GM19468 (cell line): ENCODE results near the gene DGKI.
"Not testable (repeated sequence)": the region's sequence is repeated elsewhere in the genome, so short reads cannot be mapped to it uniquely, and the experiment has no call there.

Experiments used
- ATAC-seq: cut with Tn5 transposase; IDR thresholded peaks from one replicate; pipeline ENCODE4 v1.9.1; 2021; ENCODE audit warnings: mild to moderate bottlenecking, moderate library complexity, moderate number of reproducible peaks; ENCODE audit not compliant: unreplicated experiment; ENCODE audit errors: extremely low read depth

Gene DGKI

DNA sequence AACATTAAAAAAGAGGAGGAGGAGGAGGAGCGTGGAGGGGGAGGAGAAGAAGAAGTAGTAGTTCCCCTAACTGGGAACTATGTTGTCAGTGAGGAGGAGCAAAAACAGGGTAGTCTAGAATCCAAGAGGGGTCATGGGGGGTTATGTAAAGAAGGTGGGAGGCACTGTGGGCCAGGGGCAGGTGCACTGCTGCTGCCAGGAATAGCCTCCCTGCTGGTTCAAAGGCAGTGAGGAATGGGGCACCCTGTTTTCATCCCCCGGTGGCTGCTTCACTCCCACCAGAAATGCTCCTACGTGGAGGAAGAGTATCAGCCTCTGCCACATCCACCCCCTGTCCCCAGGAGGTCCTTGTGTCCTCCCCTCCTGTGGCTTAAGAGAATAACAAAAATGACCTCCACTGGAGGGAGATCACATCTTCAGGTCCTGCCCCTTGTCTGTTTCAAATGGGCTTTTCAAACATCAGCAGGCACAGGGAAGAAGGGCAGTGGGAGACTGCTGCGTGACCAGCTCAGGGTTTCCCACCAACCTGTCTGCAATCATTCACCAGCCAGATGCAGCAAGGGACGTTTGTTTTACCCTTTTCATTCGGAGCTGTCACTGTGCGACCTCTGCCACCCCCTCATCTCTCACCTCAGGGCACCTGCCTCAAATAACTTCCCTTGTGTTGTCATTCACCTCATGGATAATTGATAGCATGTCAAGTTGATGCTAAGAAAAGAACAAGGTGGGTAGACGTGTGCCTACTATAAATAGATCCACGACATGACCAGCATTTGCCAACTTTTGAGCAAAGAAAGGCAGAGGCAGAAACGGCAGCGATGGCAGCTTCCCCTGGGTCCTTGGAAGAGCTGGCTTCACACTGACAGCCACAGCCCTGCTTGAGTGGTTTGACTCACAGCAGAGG, 92.6 kb downstream of the DGKI start:
- ATAC-seq, result no peak

DNA sequence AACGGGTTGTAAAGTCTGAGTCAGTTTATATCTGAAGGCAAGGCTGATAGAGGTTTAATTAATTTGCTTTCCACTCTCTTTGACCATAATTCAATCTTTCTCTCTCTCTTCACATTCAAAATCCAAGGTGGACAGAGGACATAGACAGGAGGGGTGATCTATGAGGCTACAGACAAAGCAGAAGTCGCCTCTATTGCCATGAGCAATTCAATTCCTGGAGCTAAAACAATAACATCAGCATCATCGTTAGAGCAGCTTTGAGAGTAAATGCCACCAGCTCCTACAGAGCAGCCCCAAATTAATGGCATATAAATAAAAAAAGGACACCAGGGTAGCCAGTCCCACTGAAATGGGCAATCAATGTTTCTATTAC, 93.2 kb downstream of the DGKI start:
- no peak for ATAC-seq

DNA sequence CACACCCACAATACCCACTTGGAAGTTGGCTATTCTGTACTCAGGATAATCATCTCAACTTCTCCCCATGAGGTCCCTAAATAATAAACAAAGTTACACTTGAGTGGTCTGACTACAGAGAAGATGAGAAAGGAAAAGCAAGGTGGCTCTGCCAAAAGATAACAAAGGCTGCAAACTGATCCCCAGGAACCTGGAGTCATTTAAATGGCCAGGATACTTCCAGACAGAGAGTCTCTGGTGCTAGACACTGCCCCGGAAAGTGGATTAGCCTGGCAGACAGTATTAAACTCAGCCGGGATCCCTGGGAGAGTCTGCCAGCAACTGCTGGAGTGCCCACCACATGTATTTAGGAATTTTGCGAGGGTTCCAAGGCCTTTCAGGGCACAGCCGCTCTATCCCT, 93.7 kb downstream of the DGKI start:
- no peak for ATAC-seq

DNA sequence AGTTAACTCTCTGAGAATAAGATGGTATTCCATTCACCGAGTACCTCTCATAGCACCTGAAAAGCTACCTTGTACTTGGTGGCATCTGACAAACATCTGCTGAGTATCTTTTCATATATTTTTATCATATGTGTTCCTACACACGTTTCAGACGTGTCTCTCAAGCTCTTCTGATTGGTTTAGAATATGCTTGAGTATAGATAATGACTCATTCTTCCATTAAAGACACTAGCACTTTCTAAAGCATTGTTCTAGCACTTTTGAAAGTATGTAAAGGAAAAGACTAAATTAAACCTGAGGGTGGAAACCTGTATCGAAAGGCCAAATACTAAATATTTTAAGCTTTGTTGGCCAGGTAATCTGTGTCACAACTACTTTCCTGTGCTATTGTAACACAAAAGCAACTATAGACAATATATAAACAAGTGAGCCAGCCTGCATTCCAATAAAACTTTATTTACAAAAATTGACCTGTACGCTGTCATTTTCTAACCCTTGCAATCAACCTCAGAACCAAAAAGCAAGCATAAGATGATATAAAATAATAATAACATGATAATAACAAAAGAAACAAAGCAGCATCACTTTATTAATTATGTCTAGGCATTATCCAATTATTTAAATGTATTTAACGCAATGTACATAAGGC, 95.3 kb downstream of the DGKI start:
- ATAC-seq, result no peak

DNA sequence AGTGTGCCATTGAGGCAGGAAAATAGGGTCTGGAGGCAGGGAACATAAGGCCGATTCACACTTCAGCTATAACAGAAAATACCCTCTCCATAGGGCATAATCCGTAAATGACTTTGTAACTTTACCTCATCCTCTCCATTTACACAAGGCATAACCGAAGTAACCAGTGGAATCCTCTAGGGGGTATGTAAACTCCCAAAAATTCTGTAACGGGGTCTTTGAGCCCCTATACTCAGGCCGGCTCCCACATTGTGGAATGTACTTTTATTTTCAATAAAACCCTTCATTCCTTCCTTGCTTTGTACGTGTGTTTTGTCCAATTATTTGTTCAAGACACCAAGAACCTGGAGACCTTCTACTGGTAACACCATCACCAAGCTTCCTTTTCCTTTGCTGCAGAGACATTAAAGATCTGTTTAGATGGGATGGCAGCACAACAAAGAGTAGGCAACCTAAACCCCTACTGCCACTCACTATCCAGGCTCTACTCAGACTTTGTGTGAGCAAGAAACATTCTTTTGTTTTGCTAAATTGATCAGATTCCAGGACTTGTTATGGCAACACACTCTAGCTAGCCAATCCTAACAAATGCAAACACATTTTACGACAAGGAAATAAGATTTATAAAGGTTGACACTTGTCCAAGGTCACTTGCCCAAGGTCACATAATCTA, 99.3 kb downstream of the DGKI start:
- no peak for ATAC-seq

DNA sequence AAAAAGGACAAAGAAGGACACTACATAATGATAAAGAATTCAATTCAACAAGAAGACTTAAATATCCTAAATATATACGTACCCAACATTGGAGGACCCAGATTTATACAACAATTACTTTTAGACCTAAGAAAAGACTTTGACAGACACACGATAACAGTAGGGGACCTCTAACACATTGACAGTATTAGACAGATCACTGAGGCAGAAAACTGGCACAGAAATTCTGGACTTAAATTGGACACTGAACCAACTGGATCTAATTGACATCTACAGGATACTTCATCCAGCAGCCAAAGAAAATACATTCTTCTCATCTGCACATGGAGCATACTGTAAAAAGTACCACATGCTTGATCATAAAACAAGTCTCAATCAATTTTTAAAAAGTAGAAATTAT, 103.8 kb downstream of the DGKI start:
- ATAC-seq, result no peak

DNA sequence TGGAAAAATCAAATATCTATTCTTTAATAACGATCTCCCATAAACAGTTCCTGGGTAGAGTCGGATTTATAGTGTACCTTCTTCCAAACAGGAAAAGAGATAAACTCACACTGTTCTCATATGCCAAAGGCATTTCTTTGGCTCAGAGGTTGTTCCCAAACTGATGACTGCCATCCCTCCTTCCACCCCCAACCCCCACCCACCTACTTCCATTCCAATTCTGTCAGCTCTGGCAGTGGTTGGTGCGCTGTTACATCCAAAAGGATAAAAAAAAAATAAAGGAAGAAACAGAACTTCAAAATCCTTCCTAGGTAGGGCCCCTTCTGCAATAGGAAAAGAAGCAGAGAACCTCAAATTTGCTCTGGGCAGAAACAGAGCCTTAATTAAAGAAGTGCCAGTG, 104.7 kb downstream of the DGKI start:
- ATAC-seq, result no peak

DNA sequence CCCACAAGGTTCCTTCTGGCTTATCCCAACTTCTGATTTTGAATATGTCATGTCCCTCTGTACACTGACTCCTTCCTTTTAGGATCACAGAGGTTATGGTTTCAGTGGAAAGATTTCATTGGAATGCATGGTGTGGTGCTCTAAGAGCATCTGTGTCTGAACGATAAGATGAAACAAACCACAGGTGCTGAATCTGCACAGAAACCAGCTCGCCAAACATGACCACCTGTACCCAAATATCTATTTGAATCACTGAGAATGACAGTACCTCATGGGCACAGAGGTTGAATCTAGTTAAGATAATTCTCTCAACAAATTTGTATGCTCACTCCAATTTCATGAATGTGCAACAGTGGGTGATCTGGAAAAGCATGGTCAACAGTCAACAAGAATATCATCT, 105.3 kb downstream of the DGKI start:
- no peak for ATAC-seq

DNA sequence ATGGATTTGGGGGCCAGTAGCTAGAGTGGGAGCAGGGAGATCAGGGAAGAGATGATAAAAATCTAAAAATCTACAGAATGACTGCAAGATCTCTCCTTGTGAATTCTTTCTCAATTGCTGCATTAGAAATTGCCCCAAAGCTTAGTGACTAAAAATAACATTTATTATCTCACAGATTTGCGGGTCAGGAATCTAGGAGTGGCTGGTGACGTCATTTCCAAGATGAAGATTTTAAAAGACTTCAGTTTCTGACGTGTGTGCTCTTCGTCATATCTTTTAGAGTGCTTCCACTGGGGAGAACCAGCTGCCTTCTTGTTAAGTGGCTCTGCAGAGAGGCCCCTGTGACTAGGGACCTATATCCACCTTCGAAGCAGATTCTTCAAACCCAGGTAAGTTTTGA, 112.6 kb downstream of the DGKI start:
- no peak for ATAC-seq

DNA sequence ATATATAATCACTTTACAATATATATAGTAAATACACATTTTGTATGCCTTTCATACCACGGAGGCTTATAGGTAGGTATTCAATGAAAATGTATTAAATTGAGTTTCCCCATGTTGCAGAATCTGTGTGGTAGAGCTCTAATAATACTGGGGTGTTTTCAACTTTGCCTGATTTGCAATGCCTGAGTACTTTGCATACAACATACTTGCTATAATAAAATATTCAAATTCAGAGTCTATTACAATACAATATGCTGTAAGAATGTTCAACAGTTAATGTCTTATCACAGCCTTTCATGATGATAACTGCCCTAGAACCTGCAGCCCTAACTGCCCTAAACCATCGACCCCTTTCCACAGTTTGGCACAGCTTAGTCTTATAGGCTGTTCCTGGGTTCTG, 114.6 kb downstream of the DGKI start:
- no peak for ATAC-seq

DNA sequence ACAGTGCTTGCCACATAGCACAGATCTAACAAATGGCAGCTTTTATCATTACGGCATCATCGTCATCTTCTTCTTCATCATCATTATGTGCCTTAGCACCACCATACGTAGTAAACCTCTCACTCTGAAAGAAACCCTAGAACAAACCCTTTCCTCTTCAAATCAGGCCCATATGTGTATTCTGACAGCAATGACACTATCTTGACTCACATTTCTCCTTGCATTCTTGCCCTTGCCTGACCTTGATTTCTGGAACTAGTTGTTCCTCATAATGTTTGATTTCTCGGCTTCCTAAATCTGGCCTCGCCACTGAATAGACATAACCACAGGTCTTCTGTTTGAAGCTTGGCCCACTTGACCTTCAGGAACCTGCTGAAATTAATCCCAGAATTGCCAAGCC, 115.3 kb downstream of the DGKI start:
- ATAC-seq, result no peak

DNA sequence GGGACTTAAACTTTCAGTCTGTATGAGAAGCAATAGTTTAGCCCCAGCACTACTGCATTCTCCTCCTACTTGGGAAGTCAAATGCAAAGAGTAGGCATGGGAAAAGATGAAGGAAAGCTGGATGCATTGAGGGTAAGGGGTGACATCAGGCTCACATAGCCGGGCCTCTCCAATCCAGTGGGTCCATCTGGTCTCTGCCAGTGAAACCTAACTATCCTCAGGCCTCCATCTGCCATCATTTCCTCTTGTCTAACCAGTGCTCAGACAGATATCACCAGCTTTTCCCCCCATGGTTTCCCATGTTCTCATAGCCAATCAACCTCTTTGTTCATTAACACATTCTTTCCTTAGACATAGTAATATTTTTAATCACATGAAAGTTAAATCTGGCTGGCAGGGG, 118.3 kb downstream of the DGKI start:
- no peak for ATAC-seq

DNA sequence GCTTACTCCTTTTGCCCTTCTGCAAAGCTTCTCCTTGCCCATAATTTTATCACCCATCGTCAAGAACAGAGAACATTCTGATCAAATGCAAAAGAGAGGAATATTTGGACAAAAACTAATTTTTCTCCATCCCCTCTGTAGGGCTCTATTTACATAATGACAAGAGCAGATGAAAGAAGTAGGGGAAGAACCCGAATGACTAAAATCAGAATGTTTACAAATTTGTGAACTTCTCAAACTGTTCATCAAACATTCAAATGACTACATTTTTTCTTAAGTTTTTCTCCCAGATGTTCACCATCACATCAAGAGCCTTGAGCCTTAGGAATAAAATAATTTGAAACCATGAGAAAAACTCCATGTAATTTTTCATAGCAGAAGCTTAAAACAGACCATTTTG, 119.4 kb downstream of the DGKI start:
- no peak for ATAC-seq

DNA sequence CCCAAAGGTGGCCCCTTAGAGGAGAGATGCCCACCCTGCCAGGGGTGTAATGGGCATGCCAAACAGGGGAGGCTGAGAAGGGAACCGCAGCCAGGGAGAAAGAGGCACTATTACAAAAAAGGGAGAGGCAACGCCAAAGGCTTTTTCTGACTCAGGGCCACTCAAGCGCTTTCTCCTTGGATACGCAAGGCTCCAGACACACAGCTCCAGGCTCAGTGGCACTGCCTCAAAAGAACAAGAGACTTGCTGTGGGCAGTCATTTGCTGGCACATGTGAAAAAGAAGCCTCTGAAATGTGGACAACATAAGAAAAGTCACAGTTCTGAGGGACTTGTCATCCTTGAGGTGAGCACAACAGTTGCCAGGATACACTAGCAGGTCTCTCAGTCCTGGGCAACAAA, 128.4 kb downstream of the DGKI start:
- no peak for ATAC-seq

DNA sequence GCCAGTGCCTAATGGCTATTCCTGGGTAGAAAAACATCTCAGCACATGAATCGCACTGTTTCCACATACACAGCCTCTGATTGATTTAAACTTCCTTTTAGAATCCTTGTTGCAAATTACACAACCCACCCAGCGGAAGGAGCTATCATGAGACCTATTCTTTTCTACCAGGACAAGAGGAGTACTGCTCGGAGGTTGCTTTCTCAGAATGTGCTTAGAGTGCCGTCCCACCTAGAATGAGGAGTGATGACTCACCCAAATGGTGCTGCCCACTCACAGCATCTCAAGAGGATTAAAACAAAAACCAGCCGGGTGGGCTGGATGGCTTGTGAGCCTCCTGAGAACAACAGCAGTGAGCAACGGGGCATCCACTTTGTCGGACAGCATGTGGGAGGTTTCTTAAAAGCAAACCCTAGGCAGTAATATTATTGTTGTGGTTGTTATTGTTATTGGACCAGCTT, 128.9 kb downstream of the DGKI start:
- no peak for ATAC-seq

DNA sequence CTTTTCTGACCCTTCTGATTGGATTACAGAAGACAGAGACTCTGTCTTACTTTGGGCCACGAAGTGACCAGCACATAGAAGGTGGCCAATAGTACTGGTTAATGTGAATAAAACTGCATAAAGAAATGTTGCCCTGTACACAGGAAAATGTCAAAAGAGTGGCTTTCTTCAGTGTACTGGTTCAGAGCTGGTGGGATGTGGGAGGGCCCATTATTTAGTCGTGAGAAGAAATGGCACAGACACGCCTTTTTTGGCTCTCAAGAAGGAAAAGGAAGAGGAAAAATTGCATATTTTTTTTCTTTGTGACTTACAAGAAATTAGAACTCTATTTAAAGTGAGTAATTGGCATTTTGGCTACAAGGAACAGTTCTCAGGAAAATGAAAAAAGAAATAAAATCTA, 129.7 kb downstream of the DGKI start:
- no peak for ATAC-seq

DNA sequence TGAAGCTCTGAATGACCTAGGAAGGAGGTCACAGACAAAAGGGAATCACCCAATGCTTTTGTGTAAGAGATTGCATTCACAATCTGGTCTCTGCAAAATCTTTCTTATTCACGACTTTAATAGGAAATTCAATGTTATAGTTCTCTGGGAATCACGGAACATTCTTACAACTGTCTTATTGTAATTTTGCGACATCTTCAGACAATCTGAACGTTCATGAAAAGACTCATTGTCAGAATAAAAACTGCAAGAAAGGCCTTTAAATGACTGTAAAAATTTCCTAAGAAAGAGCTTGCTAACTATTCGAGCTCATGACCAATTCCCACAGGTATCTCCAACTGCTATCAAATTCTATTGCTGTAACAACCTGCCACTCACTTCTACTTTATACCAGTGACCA, 130.7 kb downstream of the DGKI start:
- no peak for ATAC-seq

DNA sequence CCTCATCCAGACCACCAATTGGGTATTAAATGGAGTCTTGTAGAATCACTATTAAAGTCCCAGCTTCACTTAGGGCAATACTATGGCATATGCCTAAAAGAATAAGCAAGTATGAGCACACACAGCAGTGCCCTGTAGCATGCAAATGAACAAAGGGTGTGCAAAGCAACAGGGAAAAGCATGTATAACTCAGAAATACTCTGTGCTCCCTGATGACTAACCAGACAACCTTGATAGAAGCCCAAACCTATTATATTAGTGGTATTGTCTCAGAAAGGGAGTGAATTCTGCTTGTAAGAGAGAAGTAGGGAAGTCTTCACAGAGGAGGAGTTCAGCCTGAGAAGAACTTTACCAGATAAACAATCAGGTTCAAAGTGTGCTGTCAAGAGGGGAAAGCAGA, 131.2 kb downstream of the DGKI start:
- no peak for ATAC-seq

DNA sequence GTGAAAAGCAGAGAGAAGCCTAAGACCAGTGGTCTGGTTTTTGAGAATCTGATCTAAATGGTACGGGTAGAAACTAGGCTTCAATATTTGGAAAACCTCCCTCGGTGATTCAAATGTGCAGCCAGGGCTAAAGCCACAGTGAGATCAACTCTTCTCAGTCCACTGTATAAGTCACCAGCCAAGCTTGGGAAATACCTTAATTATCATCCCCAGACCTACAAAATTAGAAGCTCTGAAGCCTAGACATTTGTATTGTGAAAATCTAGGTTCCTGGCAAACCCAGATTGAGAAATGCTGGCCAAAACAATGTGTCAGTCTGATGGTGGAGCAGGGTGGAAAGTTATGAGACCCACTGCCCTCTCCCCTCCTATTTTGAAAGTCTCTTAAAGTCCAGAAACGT, 131.7 kb downstream of the DGKI start:
- ATAC-seq, result no peak

DNA sequence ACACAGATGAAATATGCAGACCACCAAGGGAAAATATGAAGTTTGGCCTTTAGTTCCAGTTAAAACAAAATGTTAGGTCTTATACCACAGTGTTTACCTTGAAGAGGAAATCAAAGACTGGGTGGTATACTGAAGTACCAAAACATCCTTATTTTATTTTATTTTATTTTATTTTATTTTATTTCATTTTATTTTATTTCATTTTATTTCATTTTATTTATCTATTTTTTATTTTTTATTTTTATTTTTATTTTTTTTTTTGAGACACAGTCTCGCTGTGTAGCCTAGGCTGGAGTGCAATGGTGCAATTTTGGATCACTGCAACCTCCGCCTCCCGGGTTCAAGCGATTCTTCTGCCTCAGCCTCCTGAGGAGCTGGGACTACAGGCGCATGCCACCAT, 140.4 kb downstream of the DGKI start:
- not testable (repeated sequence) for ATAC-seq

DNA sequence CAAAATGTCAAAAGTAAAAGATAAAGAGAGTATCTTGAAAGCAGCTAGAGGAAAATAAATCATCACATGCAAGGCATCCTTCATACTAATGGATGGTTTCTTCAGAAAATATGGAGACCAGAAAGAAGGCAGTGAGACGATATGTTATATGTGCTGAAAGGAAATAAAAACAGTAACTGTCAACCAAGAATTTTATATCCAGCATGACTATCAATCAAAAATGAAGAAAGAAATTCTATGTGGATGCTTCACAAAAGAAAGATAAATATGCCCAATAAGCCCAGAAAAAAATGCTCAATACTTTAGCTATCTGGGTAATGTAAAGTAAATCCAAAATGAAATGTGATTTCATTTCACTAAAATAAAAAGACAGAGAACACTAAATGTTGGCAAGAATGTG, 142.1 kb downstream of the DGKI start:
- no peak for ATAC-seq
